GM18858 (cell line): ENCODE results near the gene LONP1.

Experiments used
- ATAC-seq: cut with Tn5 transposase; IDR thresholded peaks from one replicate; pipeline ENCODE4 v1.9.1; 2021; ENCODE audit not compliant: unreplicated experiment

The LONP1 gene

GRCh38 chr19:5680437-5681368 is 39.2 kb downstream of the LONP1 start, which contains the start of the genes HSD11B1L and MICOS13:
Gene HSD11B1L, plus strand, starts transcription at chr19:5681027. Its CDS starts 3,806 bp downstream, at chr19:5684833.
Gene MICOS13, minus strand, starts transcription at chr19:5680516. Its CDS starts 30 bp downstream, at chr19:5680486.
- ATAC-seq = peak; percentile 82

- ATAC-seq = no peak
Measured at GRCh38 chr19:5680084-5680436, 39.9 kb downstream of the LONP1 start.

GRCh38 chr19:5679289-5680083 is 40.5 kb downstream of the LONP1 start:
- no peak for ATAC-seq

GRCh38 chr19:5678071-5678718 is 41.8 kb downstream of the LONP1 start:
- no peak for ATAC-seq

- ATAC-seq = no peak
Measured at GRCh38 chr19:5677580-5677979, 42.4 kb downstream of the LONP1 start.

GRCh38 chr19:5677136-5677535 is 42.8 kb downstream of the LONP1 start:
- ATAC-seq = no peak

DNA sequence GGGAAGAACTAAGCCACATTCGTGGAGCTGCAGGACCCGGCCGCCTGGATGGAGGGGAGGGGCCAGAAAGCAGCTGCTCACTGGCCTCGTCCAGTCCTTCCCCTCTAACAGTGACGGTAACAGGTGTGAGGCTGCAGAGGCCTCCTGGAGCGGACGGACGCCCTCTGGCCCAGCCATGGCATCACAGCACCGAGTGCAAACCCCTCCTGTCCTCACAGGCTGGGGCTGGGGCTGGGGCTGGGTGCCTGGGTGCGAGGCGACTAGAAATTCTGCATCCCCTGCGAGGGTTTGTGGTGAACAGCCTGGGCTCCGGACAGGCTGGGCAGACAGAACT is 43.2 kb downstream of the LONP1 start:
- no peak for ATAC-seq

DNA sequence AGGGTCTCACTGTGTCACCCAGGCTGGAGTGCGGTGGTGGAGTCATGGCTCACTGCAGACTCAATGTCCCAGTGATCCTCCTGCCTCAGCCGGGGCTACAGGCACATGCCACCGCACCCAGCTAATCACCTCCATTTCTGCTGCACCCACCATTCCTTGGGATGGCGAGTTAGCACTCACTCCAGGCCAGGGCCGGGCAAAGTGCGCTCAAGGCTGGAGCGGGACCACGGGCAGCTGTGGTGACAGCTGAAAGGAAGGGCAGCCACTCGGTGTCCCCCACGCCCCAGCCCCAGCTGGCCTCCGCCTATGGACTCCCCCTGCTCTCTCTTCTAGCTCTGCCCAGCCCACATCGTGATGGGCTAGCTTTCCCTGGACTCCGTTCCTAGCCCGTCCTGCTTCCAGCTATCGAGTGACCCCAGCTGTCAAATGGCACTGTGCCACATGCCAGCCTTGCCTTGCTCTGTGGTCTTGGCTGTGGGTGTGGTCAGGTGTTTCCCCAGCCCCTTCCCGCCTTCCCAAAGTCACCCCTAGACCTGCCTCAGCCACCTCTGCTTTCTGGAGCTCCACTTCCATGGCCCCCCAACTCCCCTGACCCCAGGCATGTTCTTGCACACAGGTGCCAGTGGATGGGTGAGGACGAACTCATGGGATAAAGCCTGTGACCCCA is 43.7 kb downstream of the LONP1 start:
- ATAC-seq = no peak

GRCh38 chr19:5674714-5675113 is 45.2 kb downstream of the LONP1 start:
- no peak for ATAC-seq

- ATAC-seq = no peak
Measured at GRCh38 chr19:5673752-5674151, 46.2 kb downstream of the LONP1 start.

GRCh38 chr19:5672708-5673459 is 47.1 kb downstream of the LONP1 start:
- ATAC-seq = no peak

GRCh38 chr19:5671600-5671999 is 48.3 kb downstream of the LONP1 start:
- ATAC-seq = no peak

GRCh38 chr19:5669212-5669611 is 50.7 kb downstream of the LONP1 start:
- ATAC-seq = no peak

DNA sequence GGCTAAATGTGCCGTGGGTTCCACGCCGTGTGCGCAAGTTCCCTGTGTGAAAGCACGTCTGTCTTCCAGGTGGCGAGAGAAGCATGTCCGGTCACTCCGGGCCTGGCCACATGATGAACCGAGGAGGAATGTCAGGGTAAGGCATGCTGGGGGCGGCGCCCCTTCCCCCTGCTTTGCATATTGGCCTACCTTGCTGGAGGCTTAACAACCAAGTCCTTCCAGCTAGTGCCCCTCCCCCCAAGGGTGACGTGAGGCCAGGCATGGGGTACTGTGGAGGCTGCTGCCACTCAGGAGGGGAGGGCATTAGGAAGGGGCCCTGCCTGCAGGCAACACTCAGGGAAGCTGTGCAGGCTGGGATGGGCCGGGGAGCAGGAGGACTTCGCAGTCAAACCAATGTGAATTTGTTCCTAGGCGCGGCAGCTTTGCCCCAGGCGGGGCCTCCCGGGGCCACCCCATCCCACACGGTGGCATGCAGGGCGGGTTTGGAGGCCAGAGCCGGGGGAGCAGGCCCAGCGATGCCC is 52.1 kb downstream of the LONP1 start:
- no peak for ATAC-seq

DNA sequence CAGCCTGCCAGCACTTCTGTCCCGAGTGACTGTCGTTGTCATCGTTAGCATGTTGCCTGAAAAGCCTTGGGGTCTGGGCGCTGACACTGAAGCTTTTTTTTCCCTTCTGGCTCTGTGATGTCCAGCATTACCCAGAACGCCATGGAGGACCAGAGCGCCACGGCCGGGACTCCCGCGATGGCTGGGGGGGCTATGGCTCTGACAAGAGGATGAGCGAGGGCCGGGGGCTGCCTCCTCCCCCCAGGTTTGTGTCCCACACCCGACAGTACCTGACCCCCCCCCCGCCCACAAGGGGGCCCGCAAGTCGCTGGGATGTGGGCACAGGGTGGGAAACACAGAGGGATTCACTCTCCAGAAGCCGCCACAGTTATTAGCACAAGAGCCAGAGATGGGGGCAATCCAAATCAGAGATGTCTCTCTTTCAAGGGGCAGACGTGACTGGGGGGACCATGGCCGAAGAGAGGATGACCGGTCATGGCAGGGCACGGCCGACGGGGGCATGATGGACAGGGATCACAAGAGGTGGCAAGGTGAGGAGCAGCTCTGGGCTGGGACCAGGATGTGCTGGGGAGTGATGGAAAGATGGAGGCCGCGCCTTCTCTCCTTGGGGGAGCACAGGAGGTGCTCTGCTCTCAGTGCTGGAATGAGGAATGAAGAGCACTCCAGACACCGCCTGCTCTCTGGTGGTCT is 52.9 kb downstream of the LONP1 start:
- no peak for ATAC-seq

DNA sequence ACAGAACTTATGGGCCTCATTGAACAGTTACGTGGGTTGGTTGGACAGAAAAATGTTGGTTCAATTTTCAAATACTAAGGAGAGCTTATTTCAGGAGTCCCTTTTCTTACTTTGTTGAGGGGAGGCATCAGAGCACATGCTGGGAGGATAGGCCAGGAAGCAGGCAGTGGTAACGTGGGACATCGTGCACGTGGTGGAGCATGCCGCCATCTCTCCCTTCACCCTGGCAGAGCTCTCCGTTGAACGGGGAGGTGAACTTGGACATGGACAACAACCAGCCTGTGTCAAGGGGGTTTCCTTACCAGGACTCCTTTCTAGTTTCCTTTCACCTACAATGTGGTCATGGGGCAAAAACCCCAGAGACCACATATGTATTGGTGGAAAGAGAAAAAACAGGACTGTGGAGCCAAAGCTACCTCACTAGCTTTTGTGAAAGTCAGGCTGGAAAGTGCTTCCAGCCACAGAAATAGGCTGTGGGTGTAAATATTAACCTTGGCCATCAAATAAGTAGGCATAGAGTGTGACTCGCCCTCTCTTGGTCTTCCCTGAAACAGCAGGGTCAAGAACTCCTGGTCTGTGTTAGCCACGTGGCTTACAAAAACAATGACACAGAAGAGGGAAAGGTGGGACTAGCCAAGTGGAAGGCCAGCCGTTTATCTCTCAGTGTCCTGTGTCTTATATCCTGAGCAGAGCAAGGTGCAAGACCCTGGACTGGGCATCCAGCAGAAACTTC is 54.0 kb downstream of the LONP1 start:
- ATAC-seq = no peak

- no peak for ATAC-seq
Measured at GRCh38 chr19:5664515-5664914, 55.4 kb downstream of the LONP1 start.

DNA sequence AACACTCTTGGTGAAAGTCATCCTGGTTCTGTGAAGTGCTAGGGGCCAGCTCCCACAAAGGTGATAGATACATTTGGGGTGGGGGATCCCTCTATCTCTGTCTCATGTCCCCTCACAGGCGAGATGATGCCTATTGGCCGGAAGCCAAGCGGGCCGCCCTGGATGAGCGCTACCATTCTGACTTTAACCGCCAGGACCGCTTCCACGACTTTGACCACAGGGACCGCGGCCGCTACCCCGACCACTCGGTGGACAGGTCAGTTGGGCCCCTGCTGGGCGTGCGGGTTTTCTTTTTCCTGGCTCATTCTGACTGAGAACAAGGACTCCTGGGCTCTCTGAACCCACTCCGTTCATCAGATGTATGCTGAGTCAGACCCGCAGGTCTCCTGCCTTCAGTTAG is 56.0 kb downstream of the LONP1 start:
- ATAC-seq = no peak

DNA sequence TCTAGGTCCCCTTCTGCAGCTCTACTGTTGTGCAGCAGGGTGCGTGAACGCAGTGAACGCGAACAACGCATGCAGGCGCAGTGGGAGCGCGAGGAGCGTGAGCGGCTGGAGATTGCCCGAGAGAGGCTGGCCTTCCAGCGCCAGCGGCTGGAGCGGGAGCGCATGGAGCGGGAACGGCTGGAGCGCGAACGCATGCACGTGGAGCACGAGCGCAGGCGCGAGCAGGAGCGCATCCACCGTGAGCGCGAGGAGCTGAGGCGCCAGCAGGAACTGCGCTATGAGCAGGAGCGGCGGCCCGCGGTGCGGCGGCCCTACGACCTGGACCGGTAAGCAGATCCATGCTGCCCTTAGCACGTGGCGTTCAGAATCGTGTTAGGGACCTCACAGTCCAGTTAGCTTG is 58.5 kb downstream of the LONP1 start:
- ATAC-seq = no peak
